ENCODE results near the gene UCK2. TPM values are rescaled to one million over a fixed set of nuclear protein-coding genes. Genes with fewer than 3 reads are reported as not detected.

The UCK2 gene
- total RNA-seq, 1 donor from 2014 or later = 14.7 TPM

DNA sequence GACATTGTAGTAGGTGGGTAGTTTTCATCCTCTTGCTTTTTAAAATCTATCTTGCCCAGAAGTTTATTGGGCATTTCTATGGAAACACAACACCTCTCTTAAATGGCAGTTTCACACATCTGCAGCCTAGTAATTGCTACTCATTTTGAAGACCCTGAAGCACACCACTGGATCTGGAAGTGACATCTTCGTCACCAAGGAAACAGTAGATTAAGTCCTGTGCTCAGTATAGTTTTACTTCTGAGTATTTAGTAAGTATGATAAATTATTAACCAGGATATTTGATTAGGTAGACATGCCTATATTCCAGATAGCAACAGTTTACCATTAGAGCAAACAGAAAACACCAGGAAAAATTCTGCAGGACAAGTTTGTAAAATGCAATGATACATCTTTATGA, 48.7 kb downstream of the UCK2 start:
- DNase-seq = no peak
- Histone ChIP-seq H3K9me3 (no peaks in the 10 kb centered on the region), H3K36me3 (no peaks in the 10 kb centered on the region), H3K4me3 (no peak overlapping the region), H3K27ac (no peak overlapping the region), H3K27me3 (no peaks in the 10 kb centered on the region), H3K4me1 (peaks cover 6% of the 10 kb centered on the region)
- intact Hi-C loops (cut with DNase I) = no loop called here
- ATAC-seq = no peak
- TF ChIP-seq, protein P1, sequence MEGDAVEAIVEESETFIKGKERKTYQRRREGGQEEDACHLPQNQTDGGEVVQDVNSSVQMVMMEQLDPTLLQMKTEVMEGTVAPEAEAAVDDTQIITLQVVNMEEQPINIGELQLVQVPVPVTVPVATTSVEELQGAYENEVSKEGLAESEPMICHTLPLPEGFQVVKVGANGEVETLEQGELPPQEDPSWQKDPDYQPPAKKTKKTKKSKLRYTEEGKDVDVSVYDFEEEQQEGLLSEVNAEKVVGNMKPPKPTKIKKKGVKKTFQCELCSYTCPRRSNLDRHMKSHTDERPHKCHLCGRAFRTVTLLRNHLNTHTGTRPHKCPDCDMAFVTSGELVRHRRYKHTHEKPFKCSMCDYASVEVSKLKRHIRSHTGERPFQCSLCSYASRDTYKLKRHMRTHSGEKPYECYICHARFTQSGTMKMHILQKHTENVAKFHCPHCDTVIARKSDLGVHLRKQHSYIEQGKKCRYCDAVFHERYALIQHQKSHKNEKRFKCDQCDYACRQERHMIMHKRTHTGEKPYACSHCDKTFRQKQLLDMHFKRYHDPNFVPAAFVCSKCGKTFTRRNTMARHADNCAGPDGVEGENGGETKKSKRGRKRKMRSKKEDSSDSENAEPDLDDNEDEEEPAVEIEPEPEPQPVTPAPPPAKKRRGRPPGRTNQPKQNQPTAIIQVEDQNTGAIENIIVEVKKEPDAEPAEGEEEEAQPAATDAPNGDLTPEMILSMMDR (IDR thresholded peaks at IDR 0.05) = no peak

DNA sequence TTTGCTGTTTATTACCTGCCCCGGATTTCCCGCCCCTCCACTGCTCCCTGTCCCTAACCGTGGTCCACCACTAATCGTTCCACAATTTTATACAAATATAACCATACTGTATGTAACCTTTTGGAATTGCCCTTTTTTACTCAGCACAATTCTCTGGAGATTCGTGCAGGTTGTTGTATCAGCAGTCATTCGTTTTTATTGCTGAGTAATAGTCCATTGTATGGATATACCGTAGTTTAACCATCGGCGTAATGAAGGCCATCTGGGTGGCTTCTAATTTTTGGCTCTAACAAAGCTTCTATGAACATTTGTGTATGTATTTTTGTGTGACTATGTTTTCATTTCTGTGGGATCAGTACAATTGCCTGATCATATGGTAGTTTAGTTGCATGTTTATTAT, 50.0 kb downstream of the UCK2 start:
- Histone ChIP-seq H3K27me3 (no peaks in the 10 kb centered on the region), H3K4me3 (no peak overlapping the region), H3K4me1 (peaks cover 2% of the 10 kb centered on the region), H3K36me3 (no peaks in the 10 kb centered on the region), H3K9me3 (no peaks in the 10 kb centered on the region), H3K27ac (no peak overlapping the region)
- TF ChIP-seq, protein P1 (IDR thresholded peaks at IDR 0.05) = no peak
- DNase-seq (no peak), ATAC-seq (no peak)
- intact Hi-C loops (cut with DNase I) = no loop called here

DNA sequence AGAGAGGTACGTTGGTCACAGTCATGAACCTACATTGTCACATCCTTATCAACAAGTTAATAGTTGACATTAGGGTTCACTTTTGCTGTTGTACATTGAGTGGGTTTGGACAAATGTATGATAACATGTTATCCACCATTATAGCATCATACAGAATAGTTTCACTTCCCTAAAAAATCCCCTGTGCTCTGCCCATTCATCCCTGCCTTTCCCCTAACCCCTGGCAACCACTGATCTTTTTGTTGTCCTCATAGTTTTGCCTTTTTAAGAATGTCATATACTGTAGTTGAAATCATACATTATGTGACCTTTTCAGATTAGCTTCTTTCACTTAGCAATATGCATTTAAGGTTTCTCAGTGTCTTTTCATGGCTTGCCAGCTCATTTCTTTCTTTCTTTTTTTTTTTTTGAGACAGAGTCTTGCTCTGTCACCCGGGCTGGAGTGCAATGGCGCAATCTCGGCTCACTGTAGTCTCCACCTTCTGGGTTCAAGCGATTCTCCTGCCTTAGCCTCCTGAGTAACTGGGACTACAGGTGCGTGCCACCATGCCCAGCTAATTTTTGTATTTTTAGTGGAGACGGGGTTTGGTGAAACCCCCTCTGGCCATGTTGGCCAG, 50.6 kb downstream of the UCK2 start:
- intact Hi-C loops (cut with DNase I) = no loop called here
- no peaks in the 10 kb centered on the region for H3K36me3 ChIP-seq
- H3K9me3 ChIP-seq = no peaks in the 10 kb centered on the region
- no peak for DNase-seq
- TF ChIP-seq, protein P1 (IDR thresholded peaks at IDR 0.05) = no peak
- ATAC-seq = no peak
- H3K4me1 ChIP-seq = peaks cover 2% of the 10 kb centered on the region
- no peaks in the 10 kb centered on the region for H3K27me3 ChIP-seq
- H3K27ac ChIP-seq = no peak overlapping the region
- no peak overlapping the region for H3K4me3 ChIP-seq

DNA sequence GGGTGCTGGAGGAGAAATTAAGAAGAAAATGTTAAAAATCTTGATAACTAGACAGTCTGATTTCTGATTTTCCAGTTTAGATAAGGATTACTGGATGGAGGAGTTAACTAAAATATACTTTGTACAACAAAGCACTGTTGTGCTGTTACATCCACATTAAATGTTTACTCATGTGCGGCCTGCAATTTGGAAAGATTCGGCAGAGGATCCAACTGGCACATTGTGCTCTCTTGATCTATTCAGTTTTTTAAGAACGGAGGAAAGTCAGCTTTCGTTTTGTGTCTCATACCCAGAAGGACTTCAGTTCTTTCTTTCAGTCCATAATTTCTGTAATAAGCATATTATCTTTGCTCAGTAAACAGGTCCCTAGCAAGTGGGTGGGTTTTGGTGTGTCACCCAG, 52.5 kb downstream of the UCK2 start:
- intact Hi-C loops (cut with DNase I) = no loop called here
- Histone ChIP-seq H3K4me3 (no peak overlapping the region), H3K27ac (no peak overlapping the region), H3K36me3 (no peaks in the 10 kb centered on the region), H3K9me3 (no peaks in the 10 kb centered on the region), H3K4me1 (peaks cover 7% of the 10 kb centered on the region), H3K27me3 (no peaks in the 10 kb centered on the region)
- DNase-seq (no peak), ATAC-seq (no peak)
- TF ChIP-seq, protein P1 (IDR thresholded peaks at IDR 0.05) = no peak

DNA sequence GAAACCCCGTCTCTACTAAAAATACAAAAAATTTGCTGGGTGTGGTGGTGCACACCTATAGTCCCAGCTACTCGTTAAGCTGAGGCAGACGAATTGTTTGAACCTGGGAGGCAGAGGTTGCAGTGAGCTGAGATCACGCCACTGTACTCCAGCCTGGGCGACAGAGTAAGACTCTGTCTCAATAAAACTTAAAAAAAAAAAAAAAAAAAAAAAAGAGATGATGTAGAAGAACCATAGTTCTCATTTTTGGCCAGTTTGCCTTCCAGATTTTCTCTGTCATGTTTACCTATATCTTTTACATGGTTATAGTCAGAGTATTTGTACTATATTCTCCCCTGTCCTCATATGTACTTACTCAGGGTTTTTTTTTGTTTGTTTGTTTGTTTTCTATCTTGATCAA, 53.6 kb downstream of the UCK2 start:
- Histone ChIP-seq H3K27me3 (no peaks in the 10 kb centered on the region), H3K4me3 (no peak overlapping the region), H3K4me1 (peaks cover 10% of the 10 kb centered on the region), H3K36me3 (no peaks in the 10 kb centered on the region), H3K9me3 (no peaks in the 10 kb centered on the region), H3K27ac (no peak overlapping the region)
- DNase-seq = no peak
- ATAC-seq = no peak
- intact Hi-C loops (cut with DNase I) = no loop called here
- TF ChIP-seq, protein P1 (IDR thresholded peaks at IDR 0.05) = no peak

All from upper lobe of right lung (tissue), 1 donor.